ENCODE data around the gene ARMC5.
A peak's percentile ranks its signal among the peaks of the same experiment; 100 is the strongest.

- TF ChIP-seq, protein P1, sequence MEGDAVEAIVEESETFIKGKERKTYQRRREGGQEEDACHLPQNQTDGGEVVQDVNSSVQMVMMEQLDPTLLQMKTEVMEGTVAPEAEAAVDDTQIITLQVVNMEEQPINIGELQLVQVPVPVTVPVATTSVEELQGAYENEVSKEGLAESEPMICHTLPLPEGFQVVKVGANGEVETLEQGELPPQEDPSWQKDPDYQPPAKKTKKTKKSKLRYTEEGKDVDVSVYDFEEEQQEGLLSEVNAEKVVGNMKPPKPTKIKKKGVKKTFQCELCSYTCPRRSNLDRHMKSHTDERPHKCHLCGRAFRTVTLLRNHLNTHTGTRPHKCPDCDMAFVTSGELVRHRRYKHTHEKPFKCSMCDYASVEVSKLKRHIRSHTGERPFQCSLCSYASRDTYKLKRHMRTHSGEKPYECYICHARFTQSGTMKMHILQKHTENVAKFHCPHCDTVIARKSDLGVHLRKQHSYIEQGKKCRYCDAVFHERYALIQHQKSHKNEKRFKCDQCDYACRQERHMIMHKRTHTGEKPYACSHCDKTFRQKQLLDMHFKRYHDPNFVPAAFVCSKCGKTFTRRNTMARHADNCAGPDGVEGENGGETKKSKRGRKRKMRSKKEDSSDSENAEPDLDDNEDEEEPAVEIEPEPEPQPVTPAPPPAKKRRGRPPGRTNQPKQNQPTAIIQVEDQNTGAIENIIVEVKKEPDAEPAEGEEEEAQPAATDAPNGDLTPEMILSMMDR (IDR thresholded peaks at IDR 0.05 in 4 of 5, conservative IDR thresholded peaks at IDR 0.05 in 1 of 5): no peak
- TF ChIP-seq POLR2A (IDR thresholded peaks at IDR 0.05): peak in 1 of 2 donors; percentile 1
Measured at GRCh38 chr16:31423801-31424200, 35.5 kb upstream of the ARMC5 start.

Measured in gastrocnemius medialis (tissue), 4 donors.